Fibroblast of pulmonary artery (primary cell): ENCODE results near the gene SETD7.

Experiments used
- DNase-seq: peaks from one replicate; pipeline ENCODE4 v3.0.0-alpha.2; 2010; ENCODE audit warnings: low read depth
- H3K4me3 ChIP-seq: replicated peaks from 2 replicates; pipeline ENCODE4 v1.5.1; 2011; ENCODE audit warnings: low read depth, mild to moderate bottlenecking, control low read depth, low read length, moderate library complexity
- TF ChIP-seq, protein P1 (sequence below): IDR thresholded peaks from 2 replicates; pipeline ENCODE4 v1.5.1; 2011; ENCODE audit warnings: mild to moderate bottlenecking, control low read depth, low read length, inconsistent platforms; ENCODE audit errors: missing control alignments

Gene SETD7

DNA sequence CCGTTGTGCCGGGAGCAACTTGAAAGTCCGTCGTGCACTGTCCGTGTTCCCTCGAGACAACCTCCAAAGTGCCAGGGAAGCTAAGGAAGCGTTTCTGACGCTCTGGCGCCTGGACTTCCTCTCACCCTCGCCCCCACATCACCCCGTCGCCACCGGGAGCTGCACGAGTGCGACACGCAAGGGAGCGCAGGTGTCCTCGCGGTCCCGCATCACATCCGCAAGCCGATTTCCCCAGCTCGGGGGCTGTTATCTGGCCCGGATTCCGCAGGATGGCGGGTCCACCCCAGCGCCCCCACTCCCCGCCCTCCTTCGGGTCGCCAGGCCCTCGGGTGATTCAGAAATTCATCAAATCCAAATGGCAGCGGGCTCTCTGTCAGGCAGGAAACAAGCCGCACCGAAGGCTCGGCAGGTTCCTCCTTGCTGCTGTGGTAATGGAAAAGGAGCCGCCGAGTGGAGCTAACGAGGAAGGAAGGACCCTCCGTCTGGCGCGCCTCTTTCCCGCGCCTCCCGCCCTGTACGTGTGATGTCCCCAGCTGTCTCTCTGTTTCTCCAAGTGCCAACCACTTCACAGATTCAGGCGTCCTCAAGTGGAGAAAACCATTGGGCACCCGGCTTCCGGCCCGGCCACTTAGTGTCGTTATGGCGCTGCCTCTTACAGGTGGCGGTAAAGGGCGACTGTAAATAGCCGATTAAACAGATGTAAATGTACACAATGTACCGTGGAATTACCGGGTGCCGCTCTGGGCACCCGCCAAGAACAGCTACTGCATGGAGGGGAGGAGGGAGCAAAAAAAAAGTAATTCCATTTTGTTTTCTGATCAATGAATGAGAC is 921 bp upstream of the SETD7 start:
- no peak for DNase-seq
- H3K4me3 ChIP-seq: peak overlapping the region; percentile 82
- TF ChIP-seq, protein P1, sequence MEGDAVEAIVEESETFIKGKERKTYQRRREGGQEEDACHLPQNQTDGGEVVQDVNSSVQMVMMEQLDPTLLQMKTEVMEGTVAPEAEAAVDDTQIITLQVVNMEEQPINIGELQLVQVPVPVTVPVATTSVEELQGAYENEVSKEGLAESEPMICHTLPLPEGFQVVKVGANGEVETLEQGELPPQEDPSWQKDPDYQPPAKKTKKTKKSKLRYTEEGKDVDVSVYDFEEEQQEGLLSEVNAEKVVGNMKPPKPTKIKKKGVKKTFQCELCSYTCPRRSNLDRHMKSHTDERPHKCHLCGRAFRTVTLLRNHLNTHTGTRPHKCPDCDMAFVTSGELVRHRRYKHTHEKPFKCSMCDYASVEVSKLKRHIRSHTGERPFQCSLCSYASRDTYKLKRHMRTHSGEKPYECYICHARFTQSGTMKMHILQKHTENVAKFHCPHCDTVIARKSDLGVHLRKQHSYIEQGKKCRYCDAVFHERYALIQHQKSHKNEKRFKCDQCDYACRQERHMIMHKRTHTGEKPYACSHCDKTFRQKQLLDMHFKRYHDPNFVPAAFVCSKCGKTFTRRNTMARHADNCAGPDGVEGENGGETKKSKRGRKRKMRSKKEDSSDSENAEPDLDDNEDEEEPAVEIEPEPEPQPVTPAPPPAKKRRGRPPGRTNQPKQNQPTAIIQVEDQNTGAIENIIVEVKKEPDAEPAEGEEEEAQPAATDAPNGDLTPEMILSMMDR: no peak

DNA sequence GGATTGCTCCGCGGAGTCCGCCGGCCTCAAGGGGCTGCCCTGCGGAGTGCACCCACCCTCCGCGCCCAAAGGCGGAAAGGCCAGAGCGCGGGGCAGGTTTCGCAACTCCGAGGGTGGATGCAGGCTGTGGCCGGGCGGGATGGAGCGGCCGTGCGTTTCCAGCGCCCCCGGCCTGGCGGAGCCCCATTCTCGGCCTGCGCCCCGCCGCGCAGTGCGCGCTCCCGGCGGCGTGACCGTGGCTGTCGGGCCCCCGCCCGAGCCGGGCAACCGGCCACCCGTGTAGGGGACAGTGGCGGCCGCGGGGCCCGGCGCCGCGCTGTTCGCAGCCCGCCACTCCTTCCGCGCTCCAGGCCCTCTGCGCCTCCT is 331 bp downstream of the SETD7 start:
- peak; percentile 52 for DNase-seq
- TF ChIP-seq, protein P1: no peak
- peak overlapping the region; percentile 82 for H3K4me3 ChIP-seq

DNA sequence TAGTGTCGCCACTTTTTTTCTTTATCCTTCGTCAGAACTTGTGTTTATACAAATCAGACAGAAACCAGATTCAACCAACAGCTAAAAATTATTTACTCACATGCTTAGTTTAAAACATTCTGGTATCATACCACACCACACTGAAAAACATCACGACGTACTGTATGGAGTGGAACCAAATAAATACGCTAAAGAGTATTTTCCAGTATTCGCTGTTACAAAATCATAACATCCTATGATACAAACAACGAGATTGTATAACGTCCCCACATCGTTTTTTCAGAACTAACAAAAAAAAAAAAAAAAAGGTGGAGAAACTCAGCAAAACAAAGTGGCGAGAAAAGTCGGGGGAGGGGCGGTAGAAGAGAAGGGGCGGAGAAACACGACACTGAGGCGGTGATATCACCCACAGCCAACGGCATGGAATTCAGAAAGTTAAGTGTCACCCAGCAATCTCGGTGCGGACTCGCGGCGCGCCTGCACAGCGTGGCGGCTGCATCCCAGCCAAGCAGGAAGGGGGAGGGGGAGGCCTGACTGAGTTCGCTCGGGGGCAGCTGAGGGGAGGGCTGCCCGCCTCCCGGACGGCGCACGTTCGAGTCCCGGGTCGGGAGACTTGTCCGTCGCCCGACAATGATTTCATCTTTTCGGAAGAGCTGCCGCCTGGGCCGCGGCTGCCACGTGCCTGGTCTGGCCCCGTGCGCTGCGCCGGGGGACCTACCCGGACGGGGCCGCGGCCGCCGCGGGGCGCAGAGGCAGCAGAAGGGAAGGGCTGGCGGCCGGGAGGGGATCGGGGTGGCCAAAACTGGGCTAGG is 920 bp downstream of the SETD7 start:
- H3K4me3 ChIP-seq: peak overlapping the region; percentile 82
- TF ChIP-seq, protein P1: no peak
- peak; percentile 95 for DNase-seq

DNA sequence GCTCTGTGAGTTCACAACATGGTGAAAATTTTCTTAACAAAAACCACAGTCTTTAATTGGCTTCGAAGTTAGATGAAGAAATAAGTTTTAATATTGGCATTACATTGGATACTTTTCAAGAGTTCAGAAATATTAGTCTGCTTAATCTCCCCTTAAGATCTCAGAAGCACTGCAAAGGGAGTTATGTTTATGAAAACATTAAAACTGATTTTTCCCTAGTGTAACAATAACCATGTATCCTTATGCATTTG is 1.5 kb downstream of the SETD7 start:
- DNase-seq: no peak
- H3K4me3 ChIP-seq: peak overlapping the region; percentile 82

DNA sequence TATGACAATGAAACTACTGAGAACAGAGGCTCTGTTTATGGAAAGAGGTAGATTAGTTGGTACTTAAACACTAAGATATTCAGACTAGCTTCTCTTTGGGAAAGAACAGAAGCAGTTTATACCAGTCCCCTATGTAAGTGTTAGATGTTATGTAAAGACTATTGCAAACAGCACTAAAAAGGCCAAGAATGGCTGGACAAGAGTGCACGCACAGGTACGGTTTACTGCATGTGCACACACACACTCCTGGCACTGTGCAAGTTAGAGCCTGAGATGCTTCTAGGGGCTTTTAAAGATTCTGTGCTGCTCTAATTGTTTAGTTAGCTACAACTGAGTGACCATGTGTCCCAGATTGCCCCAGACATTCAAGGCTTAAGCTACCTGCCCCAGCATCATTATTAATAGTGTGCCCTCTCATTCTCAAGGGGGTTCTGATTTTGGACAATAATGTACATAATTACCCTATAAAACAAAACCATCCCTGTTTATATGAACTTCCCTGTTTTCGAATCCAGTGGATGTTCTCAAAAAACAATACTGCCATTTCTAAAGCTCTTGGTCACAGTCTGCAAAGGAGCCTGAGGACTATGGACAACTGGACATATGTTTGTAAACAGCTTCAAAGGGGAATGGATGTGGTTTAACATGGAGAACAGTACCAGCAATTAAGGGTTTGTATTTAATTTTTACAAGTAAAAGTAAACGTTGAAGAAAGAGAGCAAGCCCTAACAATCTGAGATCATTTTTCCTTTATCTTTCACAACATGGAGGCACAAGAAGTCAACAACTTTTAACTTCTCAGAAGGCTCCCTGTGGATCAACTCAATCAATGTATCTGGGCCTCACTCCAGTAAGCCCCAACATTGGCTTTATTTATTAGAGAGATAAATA is 2.0 kb downstream of the SETD7 start:
- DNase-seq: no peak
- TF ChIP-seq, protein P1: no peak
- H3K4me3 ChIP-seq: peak overlapping the region; percentile 82

More for the DNA sequence above, 1.5 kb downstream of the SETD7 start:
- TF ChIP-seq, protein P1: no peak

DNA sequence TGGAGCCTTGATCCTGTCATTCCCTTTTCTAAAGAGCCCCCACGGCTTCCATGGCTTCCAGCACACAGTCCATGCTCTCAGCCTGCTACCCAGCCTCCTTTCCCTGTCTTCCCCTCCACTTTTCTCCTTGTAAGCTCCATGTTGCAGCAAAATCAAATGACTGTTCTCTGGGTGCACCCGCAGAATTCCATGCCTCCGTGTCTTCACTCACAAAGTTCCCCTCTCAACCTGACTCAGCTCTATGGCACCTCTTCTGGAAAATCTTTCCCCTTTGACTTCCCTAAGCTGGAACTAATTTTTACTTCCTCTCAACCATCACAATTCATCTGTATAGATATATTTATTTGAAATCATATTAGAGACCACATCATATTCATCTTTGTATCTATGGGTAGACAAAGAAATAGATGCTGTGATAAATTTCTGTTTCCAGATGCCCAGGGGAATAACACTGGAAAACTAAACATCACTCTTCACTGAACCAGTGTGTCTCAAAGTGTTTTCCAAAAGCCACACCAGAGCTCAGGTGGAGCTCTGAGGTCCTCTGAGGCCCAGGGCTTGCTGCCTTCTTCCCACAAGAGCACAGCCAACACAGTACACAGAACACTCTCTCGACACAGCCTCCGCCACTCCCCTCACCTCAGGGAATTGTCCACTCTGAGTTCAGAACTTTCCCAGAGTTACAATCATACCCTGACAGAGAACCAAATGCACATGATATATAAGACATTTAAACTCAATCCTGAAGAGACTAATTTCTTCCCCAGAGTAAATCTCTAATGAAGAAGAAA is 3.3 kb downstream of the SETD7 start:
- DNase-seq: no peak
- TF ChIP-seq, protein P1: no peak
- H3K4me3 ChIP-seq: no peak overlapping the region
